Measurements from ENCODE around the gene SLC37A3.

SLC37A3 gene

DNA sequence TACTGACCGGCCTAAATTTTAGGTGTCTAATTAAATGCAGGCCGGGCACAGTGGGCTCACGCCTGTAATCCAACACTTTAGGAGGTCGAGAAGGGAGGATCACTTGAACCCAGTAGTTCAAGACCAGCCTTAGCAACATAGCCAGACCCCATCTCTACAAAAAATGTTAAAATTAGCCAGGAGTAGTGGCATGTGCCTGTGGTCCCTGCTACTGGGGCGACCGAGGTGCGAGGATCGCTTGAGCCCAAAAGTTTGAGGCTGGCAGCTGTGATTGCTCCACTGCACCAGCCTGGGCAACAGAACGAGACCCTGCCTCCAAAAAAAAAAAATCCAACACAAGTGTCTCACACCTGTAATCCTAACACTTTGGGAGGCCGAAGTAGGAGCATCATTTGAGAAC, 491 bp upstream of the SLC37A3 start:
- no peak for DNase-seq

- DNase-seq = no peak
Observed at GRCh38 chr7:140393756-140394306, 4.5 kb downstream of the SLC37A3 start.

DNA sequence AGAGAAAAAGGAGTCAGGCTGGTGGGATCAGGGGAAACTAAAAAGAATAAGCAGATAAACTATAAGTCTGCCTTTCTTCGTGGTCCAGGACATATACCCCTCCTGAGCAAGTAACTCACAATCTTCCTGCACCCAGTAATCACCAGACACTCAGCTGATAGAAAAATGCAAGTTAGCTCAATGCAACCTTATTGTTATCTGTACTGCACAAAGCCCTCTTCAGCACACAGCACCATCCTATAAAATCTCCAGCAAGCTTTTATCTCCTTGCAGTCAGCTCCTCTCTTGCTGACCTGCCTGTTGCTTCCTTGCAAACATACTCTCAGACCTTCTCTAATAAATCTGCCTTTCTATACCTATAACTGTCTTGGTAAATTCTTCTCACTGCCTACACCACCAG, 6.7 kb downstream of the SLC37A3 start:
- DNase-seq = no peak

DNA sequence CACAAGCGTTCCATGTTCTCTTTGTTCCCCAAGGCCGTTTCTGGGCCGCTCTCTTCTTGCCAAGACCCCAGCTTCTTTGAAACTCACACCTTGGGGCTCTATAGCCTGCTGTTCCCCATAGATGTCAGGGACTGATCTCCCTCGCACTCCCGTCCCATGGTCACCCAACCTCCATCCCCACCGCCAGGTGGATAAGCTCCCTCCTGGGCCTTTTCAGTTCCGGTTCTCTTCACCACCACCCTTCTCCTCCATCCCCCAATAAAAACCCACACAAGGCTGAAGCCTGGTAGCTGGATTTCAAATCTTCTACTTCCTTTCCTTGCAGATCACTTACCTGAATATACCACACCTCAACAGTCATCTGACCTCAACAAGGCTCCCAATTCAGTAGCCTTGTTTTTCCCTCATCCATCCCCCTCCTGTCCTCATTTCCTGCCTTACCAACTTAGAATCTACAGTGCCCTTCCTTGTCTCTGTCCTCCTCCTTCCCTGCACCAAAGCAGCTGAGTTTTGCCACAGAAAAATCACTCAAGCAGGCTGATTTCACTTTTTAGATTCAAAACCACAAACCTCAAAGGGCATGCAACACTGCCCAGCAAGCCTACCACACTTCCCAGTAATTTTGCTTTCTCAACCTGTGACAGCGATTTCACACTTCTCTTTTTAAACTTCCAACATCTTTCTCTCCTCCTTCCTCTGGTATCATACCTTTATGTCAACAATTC, 7.7 kb downstream of the SLC37A3 start:
- DNase-seq = no peak

DNA sequence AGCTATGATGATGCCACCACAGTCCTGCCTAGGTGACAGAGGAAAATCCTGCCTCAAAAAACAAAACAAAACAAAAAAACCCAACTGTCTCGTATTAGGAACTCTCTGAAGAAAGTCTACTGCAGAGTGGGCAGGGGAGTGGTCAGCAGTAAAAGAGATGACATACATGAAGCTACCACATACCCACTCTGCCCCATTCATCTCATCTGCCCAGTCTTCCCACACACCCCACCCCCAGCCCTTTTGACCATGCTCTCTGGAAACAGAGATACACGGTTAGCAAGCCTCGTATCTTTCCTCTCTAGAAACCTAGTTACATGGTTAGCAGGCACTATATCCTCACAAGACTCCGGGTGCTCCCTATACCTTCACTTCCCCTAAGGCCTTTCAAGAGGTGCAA, 8.3 kb downstream of the SLC37A3 start:
- no peak for DNase-seq

DNA sequence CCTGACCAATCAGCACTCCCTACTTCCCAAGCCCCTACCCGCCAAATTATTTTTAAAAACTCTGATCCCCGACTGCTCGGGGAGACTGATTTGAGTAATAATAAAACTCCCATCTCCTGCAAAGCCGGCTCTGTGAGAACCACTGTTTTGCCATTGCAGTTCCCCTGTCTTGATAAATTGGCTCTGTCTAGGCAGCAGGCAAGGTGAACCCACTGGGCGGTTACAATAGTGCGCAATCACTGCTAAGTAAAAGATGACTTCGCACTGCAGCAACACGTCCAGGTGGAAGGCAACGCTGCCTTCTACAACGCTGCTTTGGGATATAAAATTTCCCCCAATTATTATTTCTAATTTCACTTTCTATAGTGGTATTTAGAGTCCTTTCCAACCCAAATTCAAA, 8.9 kb downstream of the SLC37A3 start:
- no peak for DNase-seq

- no peak for DNase-seq
Observed at GRCh38 chr7:140384894-140385545, 13.3 kb downstream of the SLC37A3 start.

- DNase-seq = no peak
Observed at GRCh38 chr7:140383954-140384713, 14.2 kb downstream of the SLC37A3 start.

DNA sequence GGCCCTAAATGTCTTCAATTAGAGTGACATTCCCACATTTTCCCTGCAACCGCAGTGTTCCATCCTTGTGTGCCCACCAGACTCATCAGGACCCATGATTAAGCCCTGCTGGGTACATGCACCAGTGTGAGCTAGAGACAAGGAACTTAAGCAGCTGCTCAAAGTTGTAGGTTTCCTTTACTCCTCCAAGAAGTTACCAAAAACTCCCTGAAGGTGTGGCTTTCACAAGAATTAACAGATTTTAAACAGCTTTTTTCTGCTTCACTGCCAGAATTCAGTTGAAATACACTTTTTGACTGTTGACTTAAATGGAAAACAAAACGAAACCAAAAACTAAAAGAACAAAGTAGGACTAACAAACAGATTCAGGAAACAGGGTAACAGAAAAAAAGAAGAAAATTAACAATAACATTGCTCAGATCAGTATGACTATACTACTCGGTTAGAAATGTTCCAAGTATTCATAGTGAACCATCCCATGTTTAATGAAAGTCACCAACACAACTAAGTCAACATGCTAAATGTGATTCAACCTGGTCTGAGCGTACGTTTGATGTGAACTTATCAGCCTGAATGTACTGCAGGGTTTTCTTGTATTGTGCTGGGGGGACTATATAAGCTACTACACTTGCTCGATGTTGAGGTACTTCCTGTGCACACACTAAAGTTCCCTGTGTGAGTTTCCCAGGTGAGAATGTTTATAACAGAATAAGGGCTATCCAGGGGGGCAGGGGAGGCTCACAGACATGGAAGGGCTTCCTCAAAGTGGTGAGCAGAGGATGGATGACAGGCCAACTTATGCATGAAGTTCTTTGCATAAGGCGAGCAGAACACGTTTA, 22.2 kb downstream of the SLC37A3 start:
- DNase-seq = no peak

GRCh38 chr7:140375323-140375722, 23.0 kb downstream of the SLC37A3 start:
- no peak for DNase-seq

DNA sequence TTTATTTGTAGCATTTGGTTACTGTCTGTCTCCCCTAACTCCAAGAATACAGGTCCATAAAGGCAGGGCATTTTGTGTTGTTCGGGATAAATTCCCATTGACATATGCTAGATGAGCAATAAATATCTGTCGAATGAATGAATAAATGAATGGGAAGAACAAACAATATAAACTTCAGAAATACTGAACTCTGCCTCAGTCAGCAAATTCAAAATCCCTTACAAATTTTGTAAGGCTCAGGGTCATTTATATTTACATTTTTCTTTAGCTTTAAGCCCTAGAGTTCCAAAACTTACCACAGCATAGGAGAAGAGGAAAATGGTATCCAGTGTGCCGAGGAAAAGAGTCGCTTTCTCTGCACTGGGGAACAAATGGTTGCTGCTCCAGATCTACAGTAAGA, 29.0 kb downstream of the SLC37A3 start:
- no peak for DNase-seq

DNA sequence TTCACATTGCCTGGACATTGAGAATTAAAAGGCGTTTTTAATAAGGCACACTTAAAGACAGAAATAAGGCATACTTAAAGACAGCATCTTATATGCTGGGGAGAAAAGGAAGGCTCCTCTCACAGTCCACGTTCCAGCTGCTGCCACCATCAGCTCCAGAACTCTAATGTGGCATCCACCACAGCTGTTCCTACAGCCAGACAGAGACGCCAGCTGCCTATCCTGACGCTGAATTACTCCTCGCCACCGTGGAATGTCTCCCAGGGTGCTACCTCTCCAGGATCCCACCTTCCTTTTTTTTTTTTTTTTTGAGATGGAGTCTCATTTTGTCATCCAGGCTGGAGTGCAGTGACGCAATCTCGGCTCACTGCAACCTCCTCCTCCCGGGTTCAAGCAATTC, 30.8 kb downstream of the SLC37A3 start:
- no peak for DNase-seq

GRCh38 chr7:140364819-140365218, 33.5 kb downstream of the SLC37A3 start:
- DNase-seq = no peak

- no peak for DNase-seq
Observed at GRCh38 chr7:140360697-140361229, 37.6 kb downstream of the SLC37A3 start.

GRCh38 chr7:140358412-140359051, 39.8 kb downstream of the SLC37A3 start:
- DNase-seq = no peak

- DNase-seq = no peak
Observed at GRCh38 chr7:140358024-140358411, 40.3 kb downstream of the SLC37A3 start.

- no peak for DNase-seq
Observed at GRCh38 chr7:140350056-140350455, 48.3 kb downstream of the SLC37A3 start.

DNA sequence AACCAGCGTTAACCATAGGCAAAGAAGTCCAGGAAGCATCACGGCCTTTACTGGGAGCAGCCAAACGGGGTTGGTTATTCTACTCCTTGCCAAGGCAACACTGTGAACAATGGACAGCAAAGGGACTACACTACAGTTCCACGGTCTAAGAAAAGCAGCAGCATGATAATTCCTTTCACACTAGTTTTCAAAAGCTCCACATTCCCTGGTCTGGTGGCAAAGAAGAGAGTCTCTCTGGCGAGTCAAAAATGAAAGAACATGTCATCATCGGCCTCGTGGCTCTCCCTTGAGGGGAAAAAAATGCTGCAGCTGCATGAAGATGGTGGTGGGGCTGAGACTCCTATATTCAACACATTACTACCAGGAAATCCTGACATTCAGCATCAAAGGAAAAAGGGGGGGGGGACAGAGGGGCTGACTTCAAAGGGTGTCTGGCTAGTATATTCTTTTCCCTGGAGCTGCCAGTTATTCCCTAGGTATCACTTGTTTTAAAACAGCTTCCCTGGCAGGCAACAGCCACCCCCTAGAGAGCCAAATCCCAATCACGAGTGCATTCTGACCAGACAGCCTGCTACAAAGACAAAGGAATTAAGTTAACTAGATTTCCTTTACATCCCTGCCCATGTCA, 49.1 kb downstream of the SLC37A3 start:
- DNase-seq = no peak

GRCh38 chr7:140348161-140348849, 50.0 kb downstream of the SLC37A3 start:
- no peak for DNase-seq

- DNase-seq = no peak
Observed at GRCh38 chr7:140347218-140347617, 51.1 kb downstream of the SLC37A3 start.

- no peak for DNase-seq
Observed at GRCh38 chr7:140345426-140345825, 52.9 kb downstream of the SLC37A3 start.
